HepG2 (cell line): Measurements from ENCODE around the gene HS3ST4. TPM values are rescaled to one million over a fixed set of nuclear protein-coding genes. Genes with fewer than 3 reads are reported as not detected.

Experiments
- ATAC-seq: fragments of 200-7000 bp; cut with Tn5 transposase; 3 replicates; pipeline ENCODE4 v1.9.1; 2020; ENCODE audit warnings: mild to moderate bottlenecking, moderate library complexity
- BruUV-seq: library from RNA; stranded (reverse); fragments of 400-500 nt; replicated peaks from 2 replicates; lab custom pipeline; 2021; lab: Mats Ljungman, UMichigan
- CTCF ChIA-PET: fragments of 300-600 bp; formaldehyde crosslinking; extraction: SDS; loops from one replicate; lab custom pipeline; 2021; ENCODE audit warnings: low total read pairs, inconsistent platforms, low intra/inter-chr PET ratio; lab: Yijun Ruan, JAX
- POLR2A ChIA-PET: fragments of 350-600 bp; sonication (Branson Sonifier 250); formaldehyde crosslinking; loops from one replicate; lab custom pipeline; 2020; ENCODE audit warnings: antibody characterized with exemption, inconsistent platforms; lab: Yijun Ruan, JAX
- DNase-seq: peaks from one replicate; pipeline ENCODE4 v3.0.0-alpha.2; 2015; ENCODE audit warnings: low spot score
- FAIRE-seq: peaks from 3 replicates; lab custom pipeline; 2011; peaks lifted over from hg19 to GRCh38; lab: Jason Lieb, UNC
- H2AFZ ChIP-seq: one replicate; pipeline ENCODE4 v1.6.1; 2011; ENCODE audit warnings: low read length, inconsistent platforms
- H3K27ac ChIP-seq: fragments of 300-600 bp; 3 replicates; pipeline ENCODE4 v1.8.0; 2011; ENCODE audit warnings: mixed run types, mild to moderate bottlenecking, mixed read lengths, low read length, inconsistent platforms; ENCODE audit not compliant: insufficient read depth; ENCODE audit errors: extremely low read length
- H3K27me3 ChIP-seq, 2 experiments: fragments of 200-600 bp in 1 of 2; 2 replicates in 1 of 2; 3 replicates in 1 of 2; pipeline versions ENCODE4 v1.6.0 to v1.8.0; 2011; ENCODE audit warnings: low read length in 2 of 2, mild to moderate bottlenecking in 2 of 2, moderate library complexity in 2 of 2, inconsistent platforms in 1 of 2; ENCODE audit not compliant: insufficient read depth in 2 of 2, control insufficient read depth in 1 of 2
- H3K36me3 ChIP-seq, 2 experiments: fragments of 200-600 bp in 1 of 2; replicated peaks in 1 of 2; 2 replicates in 1 of 2; 3 replicates in 1 of 2; pipeline versions ENCODE4 v1.5.1 to v1.8.0; 2011; ENCODE audit warnings: low read length in 2 of 2, inconsistent platforms in 1 of 2; ENCODE audit not compliant: insufficient read depth in 2 of 2, control insufficient read depth in 1 of 2
- H3K4me1 ChIP-seq: 2 replicates; pipeline ENCODE4 v1.5.1; 2012; ENCODE audit warnings: low read length, inconsistent platforms; ENCODE audit not compliant: insufficient read depth
- H3K4me2 ChIP-seq: 2 replicates; pipeline ENCODE4 v1.6.0; 2011; ENCODE audit warnings: low read depth, low read length, inconsistent platforms
- H3K4me3 ChIP-seq, 3 experiments: fragments of 200-600 bp in 1 of 3; sonication (generic), shearing (Covaris generic) in 1 of 3; replicated peaks in 1 of 3; 2 replicates each; pipeline ENCODE4 v1.5.1; 2011 to 2016; ENCODE audit warnings: low read length in 3 of 3, inconsistent platforms in 2 of 3, low read depth in 2 of 3, mild to moderate bottlenecking in 2 of 3, control low read depth in 1 of 3, mixed read lengths in 1 of 3; ENCODE audit not compliant: insufficient read depth in 1 of 3
- H3K79me2 ChIP-seq: one replicate; pipeline ENCODE4 v1.6.1; 2011; ENCODE audit warnings: low read length, inconsistent platforms; ENCODE audit not compliant: insufficient read depth
- H3K9ac ChIP-seq: 2 replicates; pipeline ENCODE4 v1.6.0; 2011; ENCODE audit warnings: mild to moderate bottlenecking, low read depth, low read length, inconsistent platforms; ENCODE audit not compliant: insufficient read depth
- H3K9me3 ChIP-seq: 2 replicates; pipeline ENCODE4 v1.5.1; 2012; ENCODE audit warnings: mild to moderate bottlenecking, low read length
- H4K20me1 ChIP-seq: 2 replicates; pipeline ENCODE4 v1.6.0; 2011; ENCODE audit warnings: inconsistent platforms, mild to moderate bottlenecking, low read length, moderate library complexity; ENCODE audit not compliant: insufficient read depth
- CBX2 ChIP-seq, 2 experiments: fragments of 200-600 bp in 1 of 2; sonication (generic); formaldehyde crosslinking in 1 of 2; IDR thresholded peaks; 2 replicates each; pipeline versions ENCODE4 v1.7.0 to v1.8.1; 2018 to 2022; ENCODE audit warnings: low read depth in 2 of 2, low read length in 1 of 2, mild to moderate bottlenecking in 1 of 2, missing genetic modification reagents in 1 of 2
- HNRNPL ChIP-seq: fragments of 200-400 bp; formaldehyde crosslinking; IDR thresholded peaks from 2 replicates; pipeline ENCODE4 v1.6.1; 2017; ENCODE audit warnings: mild to moderate bottlenecking, low read depth, low read length
- MYNN ChIP-seq: sonication (generic); formaldehyde crosslinking; IDR thresholded peaks from 2 replicates; pipeline ENCODE4 v1.4.0; 2020; ENCODE audit warnings: mild to moderate bottlenecking, low read depth, missing genetic modification reagents
- NCOA5 ChIP-seq: sonication (generic); formaldehyde crosslinking; IDR thresholded peaks from 2 replicates; pipeline ENCODE4 v1.4.0; 2020; ENCODE audit warnings: missing genetic modification reagents
- POGZ ChIP-seq: sonication (generic); formaldehyde crosslinking; IDR thresholded peaks from 2 replicates; pipeline ENCODE4 v1.4.0; 2020; ENCODE audit warnings: mild to moderate bottlenecking, missing genetic modification reagents
- SMAD1 ChIP-seq: sonication (generic); formaldehyde crosslinking; IDR thresholded peaks from 2 replicates; pipeline ENCODE4 v1.4.0; 2020; ENCODE audit warnings: missing genetic modification reagents, low read depth, mild to moderate bottlenecking, borderline replicate concordance
- ZMYM2 ChIP-seq: sonication (generic); formaldehyde crosslinking; IDR thresholded peaks from 2 replicates; pipeline ENCODE4 v1.8.0; 2022; ENCODE audit warnings: mild to moderate bottlenecking, missing genetic modification reagents
- ZNF20 ChIP-seq: sonication (generic); formaldehyde crosslinking; IDR thresholded peaks from 2 replicates; pipeline ENCODE4 v1.4.0; 2020; ENCODE audit warnings: mild to moderate bottlenecking, moderate library complexity, missing genetic modification reagents
- ZNF235 ChIP-seq: sonication (generic); formaldehyde crosslinking; IDR thresholded peaks from 2 replicates; pipeline ENCODE4 v1.8.1; 2023; ENCODE audit warnings: mild to moderate bottlenecking, missing genetic modification reagents, borderline replicate concordance
- ZNF263 ChIP-seq: sonication (generic); formaldehyde crosslinking; IDR thresholded peaks from 2 replicates; pipeline ENCODE4 v1.4.0; 2020; ENCODE audit warnings: missing genetic modification reagents
- WGBS: methylation state at CpG from one replicate; pipeline ENCODE4 v1.1.6; 2017; ENCODE audit warnings: low lambda C conversion rate; 5-methylcytosine and 5-hydroxymethylcytosine counted together
- in situ Hi-C: cut with HindIII; loops from 2 replicates; pipeline ENCODE4 v1.10.0; 2017; ENCODE audit warnings: low pct_unique_long_range_greater_than_20kb; ENCODE audit not compliant: extremely low pct_ligation_motif_present
- intact Hi-C: fragments of 100-400 bp; cut with micrococcal nuclease; formaldehyde crosslinking; loops from one replicate; pipeline ENCODE4 v1.10.0; 2022; ENCODE audit not compliant: unreplicated experiment
- polyA plus RNA-seq, 8 experiments: library from polyadenylated mRNA; depleted of rRNA in 3 of 8; stranded (reverse) in 7 of 8; unstranded in 1 of 8; fragments of >200 nt; fragmentation: Illumina TruSeq in 4 of 8; extraction: Trizol in 4 of 8; gene quantifications; 2 replicates each; pipeline versions ENCODE4 v1.2.1 to v1.2.3, GENCODE V29; 2011 to 2016; ENCODE audit warnings: low read depth in 4 of 8, missing spikeins in 1 of 8, mixed read lengths in 1 of 8; ENCODE audit not compliant: insufficient read depth in 1 of 8
- total RNA-seq, 5 experiments: library from RNA; depleted of rRNA; stranded (reverse); fragments of >200 nt; fragmentation: Illumina TruSeq; extraction: Trizol; gene quantifications; 2 replicates each; pipeline ENCODE4 v1.2.3, GENCODE V29; 2016; ENCODE audit warnings: low read depth in 1 of 5
- TF ChIP-seq, protein P1 (sequence below): sonication (generic); formaldehyde crosslinking; IDR thresholded peaks from 2 replicates; pipeline ENCODE4 v1.5.1; 2020; ENCODE audit warnings: missing genetic modification reagents, mild to moderate bottlenecking, borderline replicate concordance
- TF ChIP-seq, protein P2 (sequence below): sonication (generic); formaldehyde crosslinking; conservative IDR thresholded peaks from 2 replicates; pipeline ENCODE4 v1.4.0; 2020; ENCODE audit warnings: missing genetic modification reagents
- TF ChIP-seq, protein P3 (sequence below): sonication (generic); formaldehyde crosslinking; IDR thresholded peaks from 2 replicates; pipeline ENCODE4 v1.5.0; 2020; ENCODE audit warnings: mild to moderate bottlenecking, missing genetic modification reagents

Gene HS3ST4
- total and polyA plus RNA-seq, 2 of the 13 experiments (the other 11 are each of a cell fraction or from before 2014, with no cell fraction given), result not detected

DNA sequence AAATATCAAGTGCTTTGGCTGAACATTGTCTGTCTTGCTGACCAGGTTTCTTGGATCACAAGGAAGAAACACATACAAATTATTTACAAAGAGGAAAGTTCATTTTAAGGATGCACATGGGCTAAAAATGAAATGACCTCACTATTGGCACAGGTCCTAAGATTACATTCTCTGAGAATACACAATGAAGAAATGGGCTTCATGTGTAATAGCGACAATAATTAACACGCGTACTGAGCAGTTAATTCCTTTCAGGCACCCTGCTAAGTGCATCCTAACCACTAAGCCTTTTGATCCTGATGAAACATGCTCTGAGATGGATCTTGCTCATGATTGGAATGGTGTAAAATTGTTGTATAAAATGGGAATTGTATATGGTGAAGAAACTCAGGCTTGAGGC lies 429.0 kb downstream of the HS3ST4 start:
- H3K27ac ChIP-seq, result no peak overlapping the region
- no peak for TF ChIP-seq ZNF20 (CRISPR knock-in tag)
- TF ChIP-seq, protein P1, sequence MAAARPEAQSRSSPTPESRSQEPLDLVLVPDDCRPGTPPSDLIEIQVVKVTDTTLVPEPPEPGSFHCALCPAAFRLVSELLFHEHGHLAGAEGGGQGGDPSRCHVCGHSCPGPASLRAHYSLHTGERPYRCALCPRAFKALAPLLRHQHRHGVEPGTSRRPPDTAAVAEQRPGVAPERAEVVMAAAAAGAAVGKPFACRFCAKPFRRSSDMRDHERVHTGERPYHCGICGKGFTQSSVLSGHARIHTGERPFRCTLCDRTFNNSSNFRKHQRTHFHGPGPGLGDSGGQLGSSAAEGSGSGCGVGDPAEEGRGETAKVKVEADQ, result no peak
- TF ChIP-seq, all 625 proteins: peak for 0
- POLR2A ChIA-PET, result no interaction called here
- Histone ChIP-seq H3K79me2 (no peaks in the 10 kb centered on the region), H3K4me3 (no peak overlapping the region), H3K9me3 (no peaks in the 10 kb centered on the region), H3K4me1 (no peaks in the 10 kb centered on the region), H3K4me2 (no peak overlapping the region), H3K27me3 (no peaks in the 10 kb centered on the region), H3K36me3 (no peaks in the 10 kb centered on the region), H4K20me1 (no peaks in the 10 kb centered on the region), H2AFZ (no peak overlapping the region), H3K9ac (no peak overlapping the region)
- FAIRE-seq, result no peak
- BruUV-seq, result no TSS peak
- no peak for ATAC-seq
- in situ Hi-C loops (no loop called here), intact Hi-C loops (no loop called here)
- 2% methylated on average over 3 of the region's 3 CpGs for WGBS
- no peak for DNase-seq
- CTCF ChIA-PET, result no interaction called here

DNA sequence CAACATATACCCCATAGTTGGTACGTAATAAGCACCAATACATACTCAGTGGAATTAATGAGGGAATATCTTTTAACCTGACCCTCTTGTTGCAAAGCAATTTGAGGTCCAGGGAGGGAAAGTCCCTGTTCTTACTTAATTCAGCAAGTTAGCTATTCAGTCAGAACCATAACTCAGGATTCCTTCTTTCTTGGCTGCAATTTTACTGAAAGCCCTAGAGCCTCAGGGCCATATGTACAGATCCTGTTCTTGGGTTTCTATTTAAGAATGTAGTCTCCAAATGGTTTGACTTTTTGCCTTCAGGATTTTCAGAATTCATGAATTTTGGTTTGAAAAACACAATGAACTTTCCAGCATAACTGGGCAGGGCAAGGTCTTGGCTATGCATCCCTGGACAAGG lies 436.5 kb downstream of the HS3ST4 start:
- in situ Hi-C loops (no loop called here), intact Hi-C loops (no loop called here)
- Histone ChIP-seq H3K4me2 (no peak overlapping the region), H3K27me3 (no peaks in the 10 kb centered on the region), H2AFZ (no peak overlapping the region), H3K4me3 (no peak overlapping the region), H3K4me1 (no peaks in the 10 kb centered on the region), H3K9me3 (no peaks in the 10 kb centered on the region), H4K20me1 (no peaks in the 10 kb centered on the region), H3K79me2 (no peaks in the 10 kb centered on the region), H3K36me3 (no peaks in the 10 kb centered on the region), H3K27ac (no peak overlapping the region), H3K9ac (no peak overlapping the region)
- POLR2A ChIA-PET, result no interaction called here
- DNase-seq (no peak), FAIRE-seq (no peak), ATAC-seq (no peak)
- BruUV-seq, result no TSS peak
- CTCF ChIA-PET, result no interaction called here
- 4% methylated on average over 1 of the region's 1 CpG for WGBS
- TF ChIP-seq, protein P2, sequence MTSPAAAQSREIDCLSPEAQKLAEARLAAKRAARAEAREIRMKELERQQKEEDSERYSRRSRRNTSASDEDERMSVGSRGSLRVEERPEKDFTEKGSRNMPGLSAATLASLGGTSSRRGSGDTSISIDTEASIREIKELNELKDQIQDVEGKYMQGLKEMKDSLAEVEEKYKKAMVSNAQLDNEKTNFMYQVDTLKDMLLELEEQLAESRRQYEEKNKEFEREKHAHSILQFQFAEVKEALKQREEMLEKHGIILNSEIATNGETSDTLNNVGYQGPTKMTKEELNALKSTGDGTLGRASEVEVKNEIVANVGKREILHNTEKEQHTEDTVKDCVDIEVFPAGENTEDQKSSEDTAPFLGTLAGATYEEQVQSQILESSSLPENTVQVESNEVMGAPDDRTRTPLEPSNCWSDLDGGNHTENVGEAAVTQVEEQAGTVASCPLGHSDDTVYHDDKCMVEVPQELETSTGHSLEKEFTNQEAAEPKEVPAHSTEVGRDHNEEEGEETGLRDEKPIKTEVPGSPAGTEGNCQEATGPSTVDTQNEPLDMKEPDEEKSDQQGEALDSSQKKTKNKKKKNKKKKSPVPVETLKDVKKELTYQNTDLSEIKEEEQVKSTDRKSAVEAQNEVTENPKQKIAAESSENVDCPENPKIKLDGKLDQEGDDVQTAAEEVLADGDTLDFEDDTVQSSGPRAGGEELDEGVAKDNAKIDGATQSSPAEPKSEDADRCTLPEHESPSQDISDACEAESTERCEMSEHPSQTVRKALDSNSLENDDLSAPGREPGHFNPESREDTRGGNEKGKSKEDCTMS (CRISPR knock-in tag), result no peak
- no peak for TF ChIP-seq ZNF235
- TF ChIP-seq MYNN (CRISPR knock-in tag), result no peak
- TF ChIP-seq POGZ (CRISPR knock-in tag), result no peak
- no peak for TF ChIP-seq CBX2 (IDR thresholded peaks at IDR 0.05; ENCODE audit: low read depth, low read length)
- TF ChIP-seq CBX2 (CRISPR knock-in tag; IDR thresholded peaks at IDR 0.05; ENCODE audit: low read depth), result no peak
- TF ChIP-seq HNRNPL, result no peak
- no peak for TF ChIP-seq NCOA5 (CRISPR knock-in tag)
- no peak for TF ChIP-seq ZMYM2 (CRISPR knock-in tag)
- no peak for TF ChIP-seq ZNF263
- TF ChIP-seq, protein P3, sequence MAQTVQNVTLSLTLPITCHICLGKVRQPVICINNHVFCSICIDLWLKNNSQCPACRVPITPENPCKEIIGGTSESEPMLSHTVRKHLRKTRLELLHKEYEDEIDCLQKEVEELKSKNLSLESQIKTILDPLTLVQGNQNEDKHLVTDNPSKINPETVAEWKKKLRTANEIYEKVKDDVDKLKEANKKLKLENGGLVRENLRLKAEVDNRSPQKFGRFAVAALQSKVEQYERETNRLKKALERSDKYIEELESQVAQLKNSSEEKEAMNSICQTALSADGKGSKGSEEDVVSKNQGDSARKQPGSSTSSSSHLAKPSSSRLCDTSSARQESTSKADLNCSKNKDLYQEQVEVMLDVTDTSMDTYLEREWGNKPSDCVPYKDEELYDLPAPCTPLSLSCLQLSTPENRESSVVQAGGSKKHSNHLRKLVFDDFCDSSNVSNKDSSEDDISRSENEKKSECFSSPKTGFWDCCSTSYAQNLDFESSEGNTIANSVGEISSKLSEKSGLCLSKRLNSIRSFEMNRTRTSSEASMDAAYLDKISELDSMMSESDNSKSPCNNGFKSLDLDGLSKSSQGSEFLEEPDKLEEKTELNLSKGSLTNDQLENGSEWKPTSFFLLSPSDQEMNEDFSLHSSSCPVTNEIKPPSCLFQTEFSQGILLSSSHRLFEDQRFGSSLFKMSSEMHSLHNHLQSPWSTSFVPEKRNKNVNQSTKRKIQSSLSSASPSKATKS, result no peak
- TF ChIP-seq SMAD1 (CRISPR knock-in tag), result no peak
